Measurements from ENCODE around the gene MRPL55. TPM values are rescaled to one million over a fixed set of nuclear protein-coding genes. Genes with fewer than 3 reads are reported as not detected.

MRPL55 gene
- total RNA-seq, 4 donors from 2014 or later, result 70.1 to 99.6 (median 80.8) TPM

GRCh38 chr1:228079601-228080263 lies 29.4 kb downstream of the MRPL55 start:
- Histone ChIP-seq H3K27ac (no peak overlapping the region), H3K9me3 (no peaks in the 10 kb centered on the region), H3K36me3 (no peaks in the 10 kb centered on the region), H3K4me1 (peaks cover 0 to 26% (median 17%) of the 10 kb centered on the region in 4 donors), H3K27me3 (no peaks in the 10 kb centered on the region), H3K4me3 (no peak overlapping the region)
- TF ChIP-seq CTCF (IDR thresholded peaks at IDR 0.05) (no peak), POLR2A (IDR thresholded peaks at IDR 0.05) (no peak)
- peak in 2 of 3 donors; percentile 34 to 45 for DNase-seq

- Histone ChIP-seq H3K27ac (no peak overlapping the region), H3K4me1 (peaks cover 0 to 19% (median 13%) of the 10 kb centered on the region in 4 donors), H3K27me3 (no peaks in the 10 kb centered on the region), H3K4me3 (no peak overlapping the region), H3K36me3 (no peaks in the 10 kb centered on the region), H3K9me3 (no peaks in the 10 kb centered on the region)
- peak in 1 of 3 donors; percentile 37 for DNase-seq
- no peak for TF ChIP-seq POLR2A (IDR thresholded peaks at IDR 0.05)
- no peak for TF ChIP-seq CTCF (IDR thresholded peaks at IDR 0.05)
Measured at GRCh38 chr1:228079013-228079412, 30.1 kb downstream of the MRPL55 start.

- H3K27me3 ChIP-seq, result no peaks in the 10 kb centered on the region
- H3K36me3 ChIP-seq, result no peaks in the 10 kb centered on the region
- H3K4me3 ChIP-seq, result no peak overlapping the region
- no peak overlapping the region for H3K27ac ChIP-seq
- H3K4me1 ChIP-seq, result peaks cover 0 to 16% (median 8%) of the 10 kb centered on the region in 4 donors
- TF ChIP-seq CTCF (IDR thresholded peaks at IDR 0.05) (no peak), POLR2A (IDR thresholded peaks at IDR 0.05) (no peak)
- no peaks in the 10 kb centered on the region for H3K9me3 ChIP-seq
- no peak for DNase-seq
Measured at GRCh38 chr1:228077565-228078330, 31.4 kb downstream of the MRPL55 start.

- no peaks in the 10 kb centered on the region for H3K27me3 ChIP-seq
- H3K27ac ChIP-seq, result no peak overlapping the region
- H3K4me1 ChIP-seq, result peaks cover 0 to 16% (median 8%) of the 10 kb centered on the region in 4 donors
- TF ChIP-seq POLR2A (IDR thresholded peaks at IDR 0.05), result no peak
- DNase-seq, result no peak
- H3K36me3 ChIP-seq, result no peaks in the 10 kb centered on the region
- H3K9me3 ChIP-seq, result no peaks in the 10 kb centered on the region
- no peak overlapping the region for H3K4me3 ChIP-seq
Measured at GRCh38 chr1:228076796-228077430, 32.2 kb downstream of the MRPL55 start.

- DNase-seq, result peak in 1 of 3 donors; percentile 37
- no peaks in the 10 kb centered on the region for H3K9me3 ChIP-seq
- H3K36me3 ChIP-seq, result no peaks in the 10 kb centered on the region
- H3K4me3 ChIP-seq, result no peak overlapping the region
- H3K27ac ChIP-seq, result no peak overlapping the region
- H3K4me1 ChIP-seq, result peaks cover 0 to 6% (median 0%) of the 10 kb centered on the region in 4 donors
- no peaks in the 10 kb centered on the region for H3K27me3 ChIP-seq
- no peak for TF ChIP-seq CTCF (IDR thresholded peaks at IDR 0.05)
- no peak for TF ChIP-seq POLR2A (IDR thresholded peaks at IDR 0.05)
Measured at GRCh38 chr1:228075801-228076271, 33.3 kb downstream of the MRPL55 start.

Measured in Peyer's patch (tissue), 4 donors.